Measurements from ENCODE around the gene ZNF175.
"Not testable (repeated sequence)": the region's sequence is repeated elsewhere in the genome, so short reads cannot be mapped to it uniquely, and the experiment has no call there.

ZNF175 gene

GRCh38 chr19:51593138-51593890, 22.2 kb downstream of the ZNF175 start:
- no peak for DNase-seq

GRCh38 chr19:51593969-51594773, 23.1 kb downstream of the ZNF175 start:
- peak; percentile 94 for DNase-seq

DNA sequence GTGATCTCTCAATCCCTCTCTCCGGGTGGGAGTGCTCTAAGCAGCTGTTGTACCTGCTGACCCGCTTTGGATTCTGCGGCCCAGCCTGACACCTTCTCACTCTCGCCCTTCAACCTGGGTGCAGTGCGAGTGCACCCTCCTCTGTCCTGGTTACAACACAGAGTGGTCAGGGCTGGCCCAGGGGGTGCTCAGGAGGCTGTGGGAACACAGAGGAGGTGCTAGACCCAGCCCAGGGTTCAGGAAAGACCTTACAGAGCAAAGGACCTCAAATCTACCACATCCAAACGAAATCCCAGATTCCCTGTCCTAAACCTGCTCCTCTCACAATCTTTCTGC, 23.7 kb downstream of the ZNF175 start:
- peak; percentile 31 for DNase-seq

GRCh38 chr19:51595190-51596175, 24.4 kb downstream of the ZNF175 start:
- no peak for DNase-seq

GRCh38 chr19:51598159-51598915, 27.3 kb downstream of the ZNF175 start:
- no peak for DNase-seq

DNA sequence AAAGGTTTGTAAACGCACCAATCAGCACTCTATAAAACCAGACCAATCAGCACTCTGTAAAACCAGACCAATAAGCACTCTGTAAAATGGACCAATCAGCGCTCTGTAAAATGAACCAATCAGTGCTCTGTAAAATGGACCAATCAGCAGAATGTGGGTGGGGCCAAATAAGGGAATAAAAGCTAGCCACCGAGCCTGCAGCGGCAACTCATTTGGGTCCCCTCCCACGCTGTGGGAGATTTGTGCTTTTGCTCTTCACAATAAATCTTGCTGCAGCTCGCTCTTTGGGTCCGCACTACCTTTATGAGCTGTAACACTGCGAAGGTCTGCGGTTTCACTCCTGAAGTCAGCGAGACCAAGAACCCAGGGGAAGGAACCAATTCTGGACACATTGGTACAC, 28.0 kb downstream of the ZNF175 start:
- DNase-seq, result no peak

DNA sequence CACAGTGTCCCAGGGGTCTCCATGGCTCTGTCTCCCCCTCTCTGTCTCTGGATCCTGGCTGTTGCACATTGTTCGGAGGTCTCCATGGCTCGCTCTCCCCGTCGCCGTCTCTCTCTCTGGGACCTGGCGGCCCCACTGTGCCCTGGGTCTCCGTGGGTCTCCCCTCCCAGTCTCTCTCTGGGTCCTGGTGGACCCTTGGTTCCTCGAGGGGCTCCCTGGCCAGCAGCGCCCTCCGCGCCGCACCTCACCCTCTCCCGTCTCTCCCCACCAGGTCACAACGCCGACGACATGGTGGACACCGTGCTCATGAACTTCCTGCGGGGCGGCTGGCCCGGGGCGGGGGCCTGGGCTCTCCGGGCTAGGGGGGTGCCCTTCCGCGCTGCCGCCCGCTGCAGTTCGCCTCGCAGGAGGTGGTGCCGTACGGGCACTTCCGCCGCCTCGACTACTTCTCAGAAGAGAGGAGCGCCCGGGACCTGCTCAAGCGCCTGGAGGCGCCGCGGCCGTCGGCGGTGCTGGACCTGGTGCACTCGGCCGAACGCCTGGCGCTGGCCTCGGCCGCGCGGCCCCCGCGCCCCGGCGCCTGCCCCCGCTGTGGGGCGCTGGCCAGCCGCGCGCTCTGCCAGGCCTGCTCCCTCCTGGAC, 30.0 kb downstream of the ZNF175 start:
- DNase-seq, result no peak

DNA sequence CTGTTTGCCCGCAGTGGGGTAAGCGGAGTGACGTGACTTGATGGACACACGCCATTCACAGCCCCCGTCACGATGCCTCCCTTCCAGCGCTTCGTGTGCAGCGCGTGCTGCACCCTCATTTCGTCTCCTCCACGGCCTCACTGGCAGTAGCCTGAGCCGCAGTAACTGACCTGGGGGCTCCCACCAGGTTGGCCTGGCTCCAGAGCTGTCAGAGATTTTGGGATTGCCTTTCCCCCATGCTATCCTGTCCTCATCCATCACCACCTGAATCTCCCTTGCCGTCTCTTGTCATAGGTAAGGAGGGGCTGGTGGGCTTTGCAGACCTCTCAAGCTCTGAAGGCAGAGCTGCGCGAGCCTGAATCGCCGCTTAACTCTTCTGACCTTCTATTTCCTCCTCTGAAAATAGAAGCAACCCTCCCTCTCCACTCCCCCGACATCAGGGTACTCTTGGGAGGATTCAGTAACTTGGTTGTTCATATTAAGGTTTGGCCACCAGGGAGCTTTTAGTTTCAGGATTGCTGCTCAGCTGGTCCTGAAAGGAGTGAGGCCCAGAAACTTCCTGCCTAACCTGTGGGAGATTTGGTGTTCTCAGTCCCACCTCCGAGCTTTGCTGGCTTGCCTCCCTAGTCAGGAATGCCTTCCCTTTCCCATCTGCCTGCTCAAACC, 31.2 kb downstream of the ZNF175 start:
- DNase-seq, result no peak

- DNase-seq, result no peak
Measured at GRCh38 chr19:51607077-51607476, 36.0 kb downstream of the ZNF175 start.

DNA sequence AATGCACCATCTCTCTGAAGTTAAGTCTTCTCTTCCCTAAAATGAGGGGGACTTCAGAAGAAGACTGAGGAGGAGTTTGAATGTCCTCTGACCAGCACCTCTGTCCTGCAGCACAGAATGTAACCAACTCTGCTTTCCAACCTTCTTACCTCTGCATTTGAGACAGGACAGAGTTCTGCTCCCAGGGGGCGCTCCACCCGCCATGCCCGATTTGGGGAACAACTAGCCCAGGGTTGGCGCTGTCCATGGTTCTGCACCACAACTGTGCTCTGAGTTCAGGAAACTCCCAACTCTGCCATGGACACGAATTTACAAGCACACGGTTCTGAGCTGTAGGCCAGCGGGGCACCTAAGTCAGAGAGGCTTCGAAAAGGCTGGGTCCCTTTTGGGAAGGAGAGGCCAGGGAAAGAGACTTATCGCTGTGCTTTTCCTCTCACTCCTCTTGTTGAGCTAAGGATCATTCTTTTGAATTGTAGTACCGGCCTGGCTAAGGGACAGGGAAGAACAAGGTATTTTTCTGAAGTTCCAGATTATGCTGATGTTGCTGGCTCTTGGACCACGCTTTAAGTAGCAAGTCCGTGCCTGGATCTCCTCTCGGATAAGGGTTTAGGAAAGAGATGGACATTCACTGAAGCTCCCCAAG, 37.0 kb downstream of the ZNF175 start:
- DNase-seq, result no peak

DNA sequence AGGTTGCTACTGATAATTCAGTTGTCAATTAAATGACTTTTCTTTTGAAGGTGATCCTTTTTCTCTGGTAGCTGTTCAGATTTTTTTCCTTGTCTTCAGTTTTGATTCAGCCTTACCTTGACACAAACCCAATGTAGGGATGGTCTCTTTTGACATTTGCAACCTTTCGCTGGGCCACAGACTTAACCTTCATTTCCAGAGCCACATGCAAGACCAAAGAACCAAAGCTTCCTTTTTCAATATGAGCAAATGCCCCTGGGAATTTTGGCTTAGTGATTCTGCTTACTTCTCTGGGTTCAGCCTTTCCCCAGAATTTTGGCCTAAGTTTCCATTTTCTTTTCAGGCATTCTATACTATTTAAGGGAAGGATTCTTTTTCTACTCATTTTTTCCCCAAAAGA, 39.5 kb downstream of the ZNF175 start:
- DNase-seq, result no peak

GRCh38 chr19:51614789-51615188, 43.7 kb downstream of the ZNF175 start:
- no peak for DNase-seq

DNA sequence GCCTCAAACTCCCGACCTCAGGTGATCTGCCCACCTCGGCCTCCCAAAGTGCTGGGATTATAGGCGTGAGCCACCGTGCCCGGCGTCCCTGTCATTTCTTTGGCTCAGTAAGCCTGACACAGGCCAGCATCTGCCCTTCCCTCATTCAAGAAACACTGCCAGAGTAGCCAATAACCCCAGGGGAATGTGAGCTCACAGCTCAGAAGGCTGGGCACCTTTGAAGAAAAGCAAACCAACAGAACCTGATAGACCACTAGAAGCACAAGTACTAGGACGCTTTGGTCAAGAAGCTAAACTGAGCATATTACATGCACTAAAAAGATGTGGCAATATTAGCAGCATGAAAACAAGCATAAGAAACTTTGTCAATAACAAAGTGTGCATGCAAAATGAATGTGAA, 44.9 kb downstream of the ZNF175 start:
- DNase-seq, result no peak

DNA sequence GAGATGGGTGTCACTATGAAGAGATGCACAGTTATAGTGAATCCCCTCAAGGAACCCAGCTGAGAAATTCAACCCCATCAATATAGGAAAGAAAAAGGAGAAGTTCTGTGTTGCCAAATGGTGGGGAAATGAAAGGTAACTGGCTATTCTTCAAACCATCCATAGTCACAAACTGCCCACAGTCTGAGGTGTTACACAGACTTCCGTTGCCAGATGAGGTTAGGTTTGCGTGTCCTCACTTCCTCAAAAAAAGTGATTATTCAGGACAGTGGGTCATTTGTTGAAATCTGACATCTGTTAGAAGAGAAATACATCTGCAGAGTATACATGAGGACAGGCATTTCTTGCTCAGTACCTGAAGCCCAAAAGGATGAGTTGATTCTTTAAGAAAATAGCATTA, 50.1 kb downstream of the ZNF175 start:
- DNase-seq, result no peak

GRCh38 chr19:51626675-51627074, 55.6 kb downstream of the ZNF175 start:
- no peak for DNase-seq

- no peak for DNase-seq
Measured at GRCh38 chr19:51627491-51628138, 56.5 kb downstream of the ZNF175 start.

DNA sequence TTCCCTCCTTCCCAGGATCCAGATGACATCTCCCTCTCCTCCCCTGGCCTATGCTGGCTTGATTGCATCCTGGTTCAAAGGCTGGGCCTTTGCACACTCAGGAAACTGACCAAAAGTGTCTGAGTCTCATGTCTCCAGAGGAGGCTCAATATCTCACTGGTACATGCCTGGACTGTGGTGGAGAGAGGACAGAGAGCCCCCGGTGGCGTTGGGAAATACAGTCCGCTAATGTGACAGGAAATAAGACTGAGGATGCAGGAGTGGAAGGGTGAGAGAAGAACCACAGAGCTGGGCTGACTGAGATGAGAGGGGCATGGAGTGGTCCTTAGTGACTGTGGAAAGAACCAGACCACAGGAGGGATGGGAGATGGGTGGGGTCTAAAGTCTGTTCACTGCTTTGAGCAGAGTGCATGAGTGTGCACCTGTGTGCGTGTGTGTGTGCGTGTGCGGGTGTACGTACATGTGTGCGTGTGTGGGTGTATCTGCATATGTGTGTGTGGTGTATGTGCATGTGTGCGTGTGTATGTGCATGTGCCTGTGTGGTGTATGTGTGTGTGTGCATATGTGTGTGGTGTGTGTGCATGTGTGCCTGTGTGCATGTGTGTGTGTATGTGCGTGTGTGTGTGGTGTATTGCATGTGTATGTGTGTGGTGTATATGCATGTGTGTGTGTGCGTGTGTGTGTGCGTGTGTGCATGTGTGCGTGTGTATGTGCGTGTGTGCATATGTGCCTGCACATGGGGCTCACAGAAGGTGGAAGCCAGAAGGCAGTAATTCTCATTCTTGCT, 57.3 kb downstream of the ZNF175 start:
- DNase-seq, result no peak

DNA sequence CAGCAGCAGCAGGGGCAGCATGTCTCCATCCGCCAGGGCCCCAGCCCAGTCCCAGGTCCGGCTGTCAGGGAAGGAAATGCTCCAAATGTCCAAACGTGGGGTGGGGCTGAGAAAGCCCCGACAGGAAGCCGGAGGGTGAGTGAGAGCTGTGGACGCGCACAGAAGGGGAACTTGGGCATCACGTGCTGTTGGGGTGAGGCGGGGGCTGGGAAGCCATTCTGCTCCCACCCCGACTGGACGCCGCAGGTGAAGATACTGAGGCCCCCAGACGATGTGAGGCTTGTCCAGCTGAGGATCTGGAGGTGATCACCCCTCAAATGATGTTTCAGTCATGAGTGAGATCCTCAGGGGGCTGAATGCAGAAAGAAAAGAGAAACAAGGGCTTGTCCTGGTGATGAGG, 59.2 kb downstream of the ZNF175 start, which contains the start of gene SIGLEC5:
TSS of gene SIGLEC5 (minus strand) at position 87 of the 400 bp plus-strand sequence. CDS start at position 21, 66 bp downstream.
- DNase-seq, result not testable (repeated sequence)

- DNase-seq, result no peak
Measured at GRCh38 chr19:51632126-51632525, 61.0 kb downstream of the ZNF175 start.
